ENCODE results near the gene OR2F2.

OR2F2 gene

DNA sequence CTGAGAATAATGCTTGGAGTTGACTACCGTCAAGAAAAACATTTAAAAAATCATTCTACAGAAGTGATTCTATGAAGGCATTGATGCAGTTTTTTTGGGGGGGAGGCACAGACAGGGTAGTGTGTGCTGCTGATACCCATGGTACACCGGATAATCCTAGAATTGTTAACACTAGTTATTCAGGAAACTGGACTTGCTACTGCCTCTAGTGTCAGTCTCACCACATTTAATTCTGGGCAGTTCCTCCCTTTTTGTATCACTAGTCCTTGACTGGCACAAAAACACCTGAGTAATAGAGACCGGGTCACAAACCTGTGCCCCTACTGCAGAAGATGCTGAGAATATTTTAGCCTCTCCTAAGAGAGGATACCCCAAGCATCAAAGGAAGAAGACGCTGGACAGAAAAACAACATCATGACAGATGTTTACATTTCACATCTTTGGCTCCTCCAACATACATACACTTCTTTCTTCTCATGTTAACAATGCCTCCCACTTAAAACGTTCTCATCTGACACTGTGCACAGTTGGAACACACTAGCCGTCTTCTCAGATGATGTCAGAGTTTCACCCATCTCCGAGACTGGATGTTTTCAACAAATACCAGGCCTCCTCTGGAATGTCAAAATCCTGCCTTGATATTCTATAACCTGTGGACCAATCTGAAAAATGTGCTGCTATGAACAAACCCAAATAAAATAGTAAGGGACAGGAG lies 19.9 kb upstream of the OR2F2 start:
- no peak for DNase-seq

- DNase-seq: no peak
Measured at GRCh38 chr7:143924851-143925250, 10.2 kb upstream of the OR2F2 start.

DNA sequence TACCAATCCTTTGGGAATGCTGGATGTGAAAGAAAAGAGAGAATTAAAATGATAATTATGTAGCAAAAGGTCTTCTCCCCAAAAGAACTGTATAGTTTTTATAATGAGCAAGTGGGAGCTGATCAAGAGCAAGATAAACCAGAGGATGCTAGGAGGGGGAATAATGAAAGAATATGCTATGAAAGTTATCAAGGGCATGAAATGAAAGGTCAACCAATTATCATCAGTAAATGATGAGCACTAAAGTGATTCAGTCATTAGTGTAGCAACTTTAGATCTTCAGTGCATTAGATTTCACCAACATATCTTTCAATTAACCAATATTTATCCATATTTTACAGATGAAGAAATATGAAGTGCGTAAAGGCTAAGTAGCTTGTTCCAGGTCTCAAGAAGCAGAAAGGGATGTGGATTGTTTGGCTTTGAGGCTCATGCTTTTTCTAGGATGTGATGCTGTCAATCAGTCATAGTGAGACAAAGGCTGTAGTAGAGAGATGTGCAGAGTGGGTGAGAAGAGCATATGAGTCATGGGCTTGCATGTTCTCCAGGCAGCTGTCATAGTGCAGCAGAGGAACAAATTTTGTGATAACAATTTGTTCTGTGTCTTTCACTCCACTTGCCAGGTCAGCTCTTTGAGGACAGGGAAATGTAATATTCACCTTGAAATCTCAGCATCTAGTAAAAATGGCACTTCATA lies 5.7 kb upstream of the OR2F2 start:
- no peak for DNase-seq

DNA sequence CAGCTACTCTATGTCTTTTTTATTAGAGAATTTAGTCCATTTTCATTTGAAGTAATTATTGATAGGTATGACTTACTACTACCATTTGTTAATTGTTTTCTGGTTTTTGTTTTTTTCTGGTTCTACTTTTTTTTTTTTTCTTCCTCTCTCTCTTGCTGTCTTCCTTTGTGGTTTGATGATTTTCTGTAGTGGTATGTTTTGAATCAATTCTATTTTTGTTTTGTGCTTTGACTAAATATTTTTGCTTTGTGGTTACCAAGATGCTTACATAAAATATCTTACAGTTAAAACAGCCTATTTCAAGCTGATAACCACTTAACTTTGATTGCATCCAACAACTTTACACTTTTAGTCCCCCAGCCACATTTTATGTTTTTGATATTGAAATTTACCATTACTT lies 3.3 kb upstream of the OR2F2 start:
- no peak for DNase-seq

- DNase-seq: no peak
Measured at GRCh38 chr7:143936087-143937009, 1.3 kb downstream of the OR2F2 start.

DNA sequence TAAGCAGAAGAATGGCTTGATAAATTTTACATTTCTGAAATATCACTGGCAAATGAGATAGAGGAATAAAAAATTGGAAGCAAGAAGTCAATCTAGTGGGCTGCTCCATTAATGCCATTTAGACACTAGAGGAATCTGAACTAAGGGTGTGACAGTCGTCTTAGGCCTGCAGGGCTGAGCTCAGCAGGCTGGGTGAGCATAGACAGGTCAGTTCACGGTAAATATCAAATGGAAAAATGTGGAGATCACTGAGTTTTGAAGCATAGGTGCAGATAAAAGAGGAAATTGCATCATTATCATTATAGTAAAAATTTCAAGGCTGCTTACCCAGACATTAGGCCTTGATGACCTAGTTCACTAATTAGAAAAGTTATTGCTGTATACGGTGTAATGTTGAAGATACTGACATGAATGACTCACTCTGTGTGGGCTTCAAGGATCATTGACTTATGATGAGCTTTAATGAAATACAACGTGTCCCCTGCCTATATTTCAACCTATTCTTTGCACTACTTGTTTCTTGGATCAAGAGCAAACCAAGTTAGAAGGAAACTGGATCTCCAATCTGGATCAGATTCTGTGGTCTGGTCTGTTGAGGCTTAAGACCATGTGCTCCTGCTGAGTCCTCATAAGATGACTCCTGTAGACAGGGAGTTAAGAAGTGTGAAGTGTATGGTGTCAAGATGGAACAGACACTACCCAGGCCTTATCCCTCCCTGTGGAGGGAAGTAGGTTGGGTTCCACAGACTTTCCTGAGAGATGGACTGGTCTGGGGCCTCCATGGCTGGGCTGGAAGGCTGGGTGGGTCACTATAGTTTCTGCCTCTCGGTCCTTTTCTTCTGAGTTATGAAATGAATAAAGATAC lies 3.6 kb downstream of the OR2F2 start:
- no peak for DNase-seq

DNA sequence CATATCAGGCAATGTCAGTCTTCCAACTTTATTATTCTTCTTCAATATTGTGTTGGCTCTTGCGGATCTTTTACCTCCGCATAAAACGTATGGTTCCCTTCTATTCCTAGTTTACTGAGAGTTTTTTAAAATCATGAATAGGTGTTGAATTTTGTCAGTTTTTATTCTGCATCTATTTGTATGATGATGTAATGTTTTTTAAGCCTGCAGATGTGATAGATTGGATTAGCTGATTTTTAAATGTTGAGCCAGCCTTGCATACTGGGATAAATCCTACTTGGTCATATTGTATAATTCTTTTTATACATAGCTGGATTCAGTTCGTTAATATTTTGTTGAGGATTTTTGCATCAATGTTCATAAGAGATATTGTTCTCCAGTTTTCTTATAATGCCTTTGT lies 10.4 kb downstream of the OR2F2 start:
- DNase-seq: no peak

DNA sequence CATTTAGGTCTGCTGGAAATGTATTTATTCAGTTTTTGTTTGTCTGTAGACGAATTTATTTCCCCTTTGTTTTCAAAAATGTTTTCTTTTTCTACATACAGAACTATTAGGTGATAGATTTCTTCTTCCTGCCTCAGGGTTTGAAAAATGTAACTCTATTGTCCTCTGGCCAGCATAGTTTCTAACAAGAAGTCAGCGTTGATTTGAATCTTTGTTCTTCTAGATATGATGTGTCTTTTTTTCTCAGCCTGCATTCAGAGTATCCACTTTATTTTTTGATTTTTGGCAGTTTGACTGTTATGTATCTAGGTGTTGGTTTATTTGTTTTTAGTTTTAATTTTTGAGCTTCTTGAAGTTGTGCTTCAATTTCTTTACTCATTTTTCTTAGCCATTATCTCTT lies 12.1 kb downstream of the OR2F2 start:
- no peak for DNase-seq

DNA sequence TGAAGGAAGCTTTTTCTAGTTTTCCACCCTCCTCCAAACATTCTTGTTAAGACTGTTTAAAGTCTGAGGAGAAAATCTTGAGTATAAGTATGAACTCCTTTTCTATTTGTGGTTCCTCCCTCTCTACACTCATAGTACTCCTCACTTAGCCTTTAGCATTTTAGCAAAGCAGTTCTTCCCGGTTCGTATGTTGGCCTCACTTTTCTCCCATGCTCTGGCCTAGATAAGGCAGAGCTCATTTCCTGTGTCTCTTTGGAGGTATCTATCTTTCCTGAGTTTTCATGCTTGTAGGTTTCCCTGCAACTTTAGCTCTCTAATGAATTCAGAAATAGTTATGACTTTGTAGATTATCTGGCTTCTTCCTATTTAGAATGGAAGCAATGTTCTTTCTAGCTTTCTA lies 13.7 kb downstream of the OR2F2 start:
- DNase-seq: no peak

DNA sequence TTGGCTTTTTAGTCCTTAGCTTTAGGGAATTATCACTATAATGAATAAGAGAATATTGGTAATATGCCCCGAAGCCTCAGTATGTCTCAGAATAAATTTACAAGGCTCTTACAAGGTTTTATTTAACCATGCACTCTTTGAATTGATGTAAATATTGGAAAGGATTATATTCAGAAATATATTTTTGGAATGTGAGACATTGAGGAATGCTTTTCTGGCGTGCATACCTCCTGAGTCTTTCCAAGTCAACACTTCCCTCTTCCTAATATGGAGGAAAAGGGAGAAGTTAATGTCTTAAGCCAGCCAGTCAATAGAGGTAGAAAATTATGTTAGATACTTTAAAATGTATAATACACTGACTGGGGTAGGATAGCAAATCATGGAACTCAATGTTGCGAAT lies 18.4 kb downstream of the OR2F2 start:
- no peak for DNase-seq

GRCh38 chr7:143954135-143954534 lies 19.1 kb downstream of the OR2F2 start:
- DNase-seq: no peak

DNA sequence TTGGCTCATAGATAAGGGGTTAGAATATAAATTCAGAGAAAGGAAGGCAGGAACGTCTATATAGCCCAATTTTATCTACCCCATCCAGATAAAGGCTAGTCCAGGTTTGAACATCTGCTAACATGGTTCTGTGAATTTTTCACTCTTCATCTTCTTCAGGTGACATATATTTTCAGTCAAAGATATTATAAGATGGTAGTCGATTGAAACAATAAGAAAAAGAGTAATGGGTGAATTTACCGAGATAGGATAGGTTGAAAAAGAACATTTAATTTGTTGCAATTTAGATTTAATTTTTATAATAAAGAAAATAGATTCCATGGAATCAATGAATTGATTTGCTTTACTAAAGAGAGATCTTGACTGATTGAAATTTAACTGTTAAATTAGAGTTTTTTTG lies 19.5 kb downstream of the OR2F2 start, which contains the start of gene OR2F1:
Gene OR2F1 (plus strand): TSS at position 301 of the 400 bp plus-strand sequence. CDS start 5,127 bp downstream, outside the sequence.
- DNase-seq: no peak

- no peak for DNase-seq
Measured at GRCh38 chr7:143958781-143959180, 23.7 kb downstream of the OR2F2 start.

DNA sequence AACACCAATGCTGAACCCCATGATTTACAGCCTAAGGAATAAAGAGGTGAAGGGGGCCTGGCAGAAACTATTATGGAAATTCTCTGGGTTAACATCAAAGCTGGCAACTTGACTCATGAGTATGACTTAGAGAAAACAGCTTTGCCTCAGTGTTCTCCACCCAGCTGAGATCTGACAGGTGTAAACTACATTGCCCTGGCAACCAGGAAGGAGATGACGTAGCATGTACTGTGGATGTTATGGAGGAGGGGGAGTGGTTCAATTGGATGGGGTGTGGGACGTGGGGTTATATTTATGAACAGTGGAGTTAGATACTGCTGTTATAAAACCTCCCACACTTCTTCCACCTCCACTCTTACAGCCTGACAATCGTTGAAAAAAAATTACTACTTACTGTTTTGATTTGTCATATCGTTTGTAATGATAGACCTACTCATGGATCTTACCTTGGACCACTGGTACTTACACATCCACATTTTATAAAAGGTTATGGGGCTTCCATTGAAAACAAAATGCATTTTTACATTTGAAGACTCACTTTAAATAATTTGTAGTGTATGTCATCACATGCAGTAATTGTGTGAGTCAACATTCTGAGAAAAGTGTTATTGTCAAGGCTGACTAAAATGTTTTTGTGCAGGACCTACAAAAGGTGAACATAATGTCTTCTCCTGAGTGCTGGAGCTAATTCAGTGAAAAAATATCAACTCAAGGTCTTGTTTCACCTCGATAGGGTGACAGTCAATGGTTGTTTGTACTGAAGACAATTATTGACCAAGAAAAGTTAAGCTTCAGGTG lies 26.0 kb downstream of the OR2F2 start:
- DNase-seq: no peak

- no peak for DNase-seq
Measured at GRCh38 chr7:143965280-143965679, 30.2 kb downstream of the OR2F2 start.

GRCh38 chr7:143967398-143967797 lies 32.4 kb downstream of the OR2F2 start:
- no peak for DNase-seq

DNA sequence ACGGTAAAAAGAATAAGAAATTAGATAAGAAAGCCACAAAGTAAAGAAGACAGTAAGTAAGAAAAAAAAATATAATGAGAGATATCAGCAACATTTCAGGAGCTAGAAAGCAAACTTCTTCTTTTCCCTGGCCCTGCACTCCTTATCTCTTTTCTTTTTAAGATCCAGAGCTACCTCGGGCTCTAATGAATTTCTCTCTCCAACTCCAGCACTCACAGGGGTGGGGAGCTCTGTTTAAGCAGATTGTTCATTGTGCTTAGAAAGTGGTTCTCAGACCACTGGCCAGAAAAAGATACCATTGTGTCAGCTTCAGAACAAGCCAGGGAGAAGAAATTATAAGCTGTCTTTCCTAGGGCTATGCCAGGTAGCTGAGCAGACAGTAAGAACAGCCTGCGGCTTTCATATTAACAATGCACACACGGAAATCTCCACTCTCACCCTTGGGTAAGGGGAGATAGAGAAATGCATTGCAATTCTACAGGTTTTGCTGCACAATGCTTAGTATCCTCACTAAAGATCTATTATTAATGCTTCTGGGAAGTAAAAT lies 38.9 kb downstream of the OR2F2 start:
- DNase-seq: no peak

DNA sequence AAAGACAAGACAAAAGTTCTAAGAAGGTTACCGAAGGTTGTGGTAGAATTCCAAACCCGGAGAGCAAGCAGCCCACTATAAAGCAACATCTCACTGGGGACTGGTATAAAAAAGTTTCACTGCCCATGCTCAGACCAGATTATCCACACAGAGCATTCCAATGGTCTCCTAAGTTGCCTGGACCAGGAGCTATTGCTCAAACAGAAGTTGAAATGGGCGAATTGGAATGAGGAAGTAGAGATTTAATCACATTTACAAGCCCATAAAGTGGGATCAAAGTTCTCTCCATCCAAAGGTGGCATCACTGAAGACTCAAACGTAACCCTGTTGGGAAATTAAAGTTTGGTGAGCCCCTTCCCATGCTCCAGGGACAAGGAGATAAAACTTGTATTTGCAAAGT lies 39.4 kb downstream of the OR2F2 start:
- no peak for DNase-seq

- DNase-seq: no peak
Measured at GRCh38 chr7:143975617-143976016, 40.6 kb downstream of the OR2F2 start.

GRCh38 chr7:143978585-143978984 lies 43.6 kb downstream of the OR2F2 start:
- no peak for DNase-seq

DNA sequence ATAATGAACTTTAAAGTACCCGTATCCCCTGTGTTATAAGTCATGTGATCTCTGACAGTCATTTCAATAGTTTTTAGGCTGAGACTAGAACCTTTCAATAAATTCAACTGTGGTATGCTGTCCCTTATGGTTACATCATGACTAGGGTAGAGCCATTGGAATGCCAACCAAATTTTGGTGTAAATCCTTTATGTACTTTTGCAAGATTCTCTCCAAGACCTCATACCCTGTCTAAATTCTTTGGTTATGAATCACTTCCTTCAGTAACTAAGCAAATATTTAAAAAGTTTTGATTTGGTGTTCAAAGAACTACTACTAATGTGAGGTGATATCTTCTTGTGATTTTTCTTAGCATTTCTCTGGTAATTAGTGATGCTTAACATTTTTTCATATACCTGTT lies 44.3 kb downstream of the OR2F2 start:
- DNase-seq: no peak
